Measurements from ENCODE around the gene DKK2.

The DKK2 gene
- 0 to 0.04 (median 0) reads per million in 3 experiments for total RNA-seq

- DNase-seq, result no peak
Measured at GRCh38 chr4:107035819-107036583, at the start of gene DKK2. TSS of gene DKK2 (minus strand) at chr4:107036313. CDS start at chr4:107035591, 722 bp downstream.

GRCh38 chr4:107077192-107077591, 41.1 kb upstream of the DKK2 start:
- no peak for DNase-seq

GRCh38 chr4:107072836-107073736, 37.0 kb upstream of the DKK2 start:
- DNase-seq, result no peak

- DNase-seq, result no peak
Measured at GRCh38 chr4:107071108-107071507, 35.0 kb upstream of the DKK2 start.

- no peak for DNase-seq
Measured at GRCh38 chr4:107069049-107069448, 32.9 kb upstream of the DKK2 start.

- no peak for DNase-seq
Measured at GRCh38 chr4:107068116-107068515, 32.0 kb upstream of the DKK2 start.

- no peak for DNase-seq
Measured at GRCh38 chr4:107066621-107067020, 30.5 kb upstream of the DKK2 start.

- DNase-seq, result no peak
Measured at GRCh38 chr4:107065201-107065600, 29.1 kb upstream of the DKK2 start.

- DNase-seq, result no peak
Measured at GRCh38 chr4:107060388-107060787, 24.3 kb upstream of the DKK2 start.

- no peak for DNase-seq
Measured at GRCh38 chr4:107058828-107059227, 22.7 kb upstream of the DKK2 start.

GRCh38 chr4:107050525-107051135, 14.5 kb upstream of the DKK2 start:
- DNase-seq, result no peak

GRCh38 chr4:107046261-107046660, 10.1 kb upstream of the DKK2 start:
- no peak for DNase-seq

- no peak for DNase-seq
Measured at GRCh38 chr4:107044170-107044569, 8.1 kb upstream of the DKK2 start.

GRCh38 chr4:107037199-107037584, 1.1 kb upstream of the DKK2 start:
- DNase-seq, result no peak

- no peak for DNase-seq
Measured at GRCh38 chr4:107036584-107037198, 578 bp upstream of the DKK2 start.

GRCh38 chr4:107034996-107035818, 906 bp downstream of the DKK2 start:
- no peak for DNase-seq

- no peak for DNase-seq
Measured at GRCh38 chr4:107034091-107034995, 1.8 kb downstream of the DKK2 start.

GRCh38 chr4:107027379-107027778, 8.7 kb downstream of the DKK2 start:
- DNase-seq, result no peak

- DNase-seq, result no peak
Measured at GRCh38 chr4:107018344-107018735, 17.8 kb downstream of the DKK2 start.

- DNase-seq, result no peak
Measured at GRCh38 chr4:107017443-107018343, 18.4 kb downstream of the DKK2 start.
